Glutamatergic neuron (in vitro differentiated cells): ENCODE data around the gene SLC38A9. TPM values are rescaled to one million over a fixed set of nuclear protein-coding genes. Genes with fewer than 3 reads are reported as not detected.

ENCODE experiments used
- DNase-seq: peaks from one replicate; pipeline ENCODE4 v3.0.0; 2022
- H3K27ac Mint-ChIP-seq: one replicate; pipeline ENCODE4 v1.8.0; 2020; ENCODE audit warnings: mild to moderate bottlenecking, mixed read lengths, inconsistent platforms; ENCODE audit not compliant: unreplicated experiment
- H3K27me3 Mint-ChIP-seq: one replicate; pipeline ENCODE4 v1.8.0; 2020; ENCODE audit warnings: mild to moderate bottlenecking, moderate library complexity, mixed read lengths, inconsistent platforms; ENCODE audit not compliant: unreplicated experiment
- H3K36me3 Mint-ChIP-seq: one replicate; pipeline ENCODE4 v1.8.0; 2020; ENCODE audit warnings: mild to moderate bottlenecking, mixed read lengths, inconsistent platforms; ENCODE audit not compliant: unreplicated experiment
- H3K4me1 Mint-ChIP-seq: one replicate; pipeline ENCODE4 v1.8.0; 2020; ENCODE audit warnings: mild to moderate bottlenecking, low read depth, mixed read lengths, inconsistent platforms; ENCODE audit not compliant: unreplicated experiment
- H3K4me3 Mint-ChIP-seq: one replicate; pipeline ENCODE4 v1.8.0; 2020; ENCODE audit warnings: mild to moderate bottlenecking, mixed read lengths, inconsistent platforms; ENCODE audit not compliant: unreplicated experiment
- H3K9me3 Mint-ChIP-seq: one replicate; pipeline ENCODE4 v1.8.0; 2020; ENCODE audit warnings: mild to moderate bottlenecking, moderate library complexity, mixed read lengths, inconsistent platforms; ENCODE audit not compliant: unreplicated experiment
- CTCF ChIP-seq: fragments of 200-600 bp; sonication (generic); IDR thresholded peaks from one replicate; pipeline ENCODE4 v1.5.0; 2021; ENCODE audit not compliant: partially characterized antibody, unreplicated experiment
- total RNA-seq: library from RNA; stranded (reverse); fragmentation: NEBNext Ultra II Directional; extraction: Animal tissue kit (Norgen Biotek cat#: 25700); gene quantifications from one replicate; pipeline ENCODE4 v1.2.1, GENCODE V29; 2021; ENCODE audit not compliant: unreplicated experiment

SLC38A9 gene
- total RNA-seq, 1 donor from 2014 or later, result 40.1 TPM

- Mint-ChIP-seq H3K27me3 (peaks cover 3% of the 10 kb centered on the region), H3K9me3 (no peaks in the 10 kb centered on the region), H3K27ac (no peak overlapping the region), H3K4me1 (peaks cover 6% of the 10 kb centered on the region), H3K36me3 (no peaks in the 10 kb centered on the region), H3K4me3 (no peak overlapping the region)
- no peak for DNase-seq
- no peak for TF ChIP-seq CTCF
These were observed 82.3 kb downstream of the SLC38A9 start for GRCh38 chr5:55629815-55630214.

- H3K4me1 Mint-ChIP-seq, result peaks cover 6% of the 10 kb centered on the region
- no peaks in the 10 kb centered on the region for H3K27me3 Mint-ChIP-seq
- DNase-seq, result no peak
- no peak for TF ChIP-seq CTCF
- H3K27ac Mint-ChIP-seq, result no peak overlapping the region
- H3K36me3 Mint-ChIP-seq, result no peaks in the 10 kb centered on the region
- no peak overlapping the region for H3K4me3 Mint-ChIP-seq
- H3K9me3 Mint-ChIP-seq, result no peaks in the 10 kb centered on the region
These were observed 85.3 kb downstream of the SLC38A9 start for GRCh38 chr5:55626790-55627189.

DNA sequence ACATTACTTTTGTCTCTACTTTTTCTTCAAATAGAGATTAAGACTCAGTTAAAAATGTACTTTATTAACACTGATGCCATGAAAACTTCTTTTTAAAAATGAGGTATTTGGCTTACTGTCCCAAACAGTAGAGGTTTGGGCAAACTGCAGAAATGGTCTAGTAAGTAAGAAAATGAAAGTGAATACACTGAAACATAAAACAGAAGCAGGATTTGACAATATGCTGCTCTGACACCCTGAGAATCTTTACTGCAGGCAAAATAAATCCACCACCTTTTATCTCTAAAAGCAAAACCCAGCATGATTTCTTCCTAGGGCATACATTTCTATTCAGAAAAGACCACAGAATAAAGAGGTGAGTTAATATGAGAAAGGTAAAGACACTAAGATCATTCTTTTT lies 86.2 kb downstream of the SLC38A9 start:
- Mint-ChIP-seq H3K4me3 (no peak overlapping the region), H3K4me1 (peaks cover 6% of the 10 kb centered on the region), H3K9me3 (no peaks in the 10 kb centered on the region), H3K27me3 (no peaks in the 10 kb centered on the region), H3K36me3 (no peaks in the 10 kb centered on the region), H3K27ac (no peak overlapping the region)
- no peak for TF ChIP-seq CTCF
- no peak for DNase-seq

DNA sequence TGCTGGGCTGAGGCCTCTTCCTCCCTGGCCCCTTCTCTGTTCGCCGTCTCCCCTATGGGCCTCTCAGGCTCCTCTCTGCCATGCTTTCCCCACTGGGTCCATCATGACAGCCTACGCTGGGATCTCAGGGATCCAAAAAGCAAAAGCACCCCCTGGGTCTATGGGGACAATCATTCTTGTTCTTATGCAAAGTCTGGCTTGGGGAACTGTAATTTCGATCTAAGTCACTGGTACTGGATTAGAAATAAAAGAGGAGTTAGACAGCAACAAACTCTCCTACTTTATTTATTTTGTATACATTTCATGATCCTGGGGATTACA lies 86.6 kb downstream of the SLC38A9 start:
- DNase-seq, result no peak
- Mint-ChIP-seq H3K27ac (no peak overlapping the region), H3K36me3 (no peaks in the 10 kb centered on the region), H3K9me3 (no peaks in the 10 kb centered on the region), H3K27me3 (no peaks in the 10 kb centered on the region), H3K4me1 (peaks cover 6% of the 10 kb centered on the region), H3K4me3 (no peak overlapping the region)
- no peak for TF ChIP-seq CTCF

GRCh38 chr5:55624841-55625588 lies 87.1 kb downstream of the SLC38A9 start:
- H3K27me3 Mint-ChIP-seq, result no peaks in the 10 kb centered on the region
- no peaks in the 10 kb centered on the region for H3K9me3 Mint-ChIP-seq
- H3K4me1 Mint-ChIP-seq, result peaks cover 6% of the 10 kb centered on the region
- no peak overlapping the region for H3K4me3 Mint-ChIP-seq
- no peak for TF ChIP-seq CTCF
- no peak for DNase-seq
- H3K27ac Mint-ChIP-seq, result no peak overlapping the region
- H3K36me3 Mint-ChIP-seq, result no peaks in the 10 kb centered on the region
